H7 (cell line): ENCODE measurements around the gene DLX5. TPM values are rescaled to one million over a fixed set of nuclear protein-coding genes. Genes with fewer than 3 reads are reported as not detected.
"Not testable (repeated sequence)": the region's sequence is repeated elsewhere in the genome, so short reads cannot be mapped to it uniquely, and the experiment has no call there.

Experiments used
- DNase-seq: peaks from one replicate; pipeline ENCODE4 v3.0.0; 2012
- H3K27me3 ChIP-seq: 2 replicates; pipeline ENCODE4 v1.6.0; 2011; ENCODE audit warnings: mild to moderate bottlenecking, low read length; ENCODE audit not compliant: control insufficient read depth, insufficient read depth
- H3K36me3 ChIP-seq: replicated peaks from 2 replicates; pipeline ENCODE4 v1.5.1; 2011; ENCODE audit warnings: low read length; ENCODE audit not compliant: control insufficient read depth, insufficient read depth
- H3K4me3 ChIP-seq: 2 replicates; pipeline ENCODE4 v1.5.1; 2011; ENCODE audit warnings: low read depth, mild to moderate bottlenecking, control low read depth, low read length, moderate library complexity; ENCODE audit not compliant: insufficient read depth
- total RNA-seq: library from RNA; depleted of rRNA; stranded (reverse); fragments of >200 nt; shearing (Covaris generic); gene quantifications from 2 replicates; pipeline ENCODE4 v1.2.3, GENCODE V29; 2014; rRNA removed

DLX5 gene
- not detected in 2 replicates for total RNA-seq

GRCh38 chr7:97024209-97025129 lies at the start of gene DLX5:
Gene DLX5, minus strand, starts transcription at chr7:97024831. Its CDS starts 208 bp downstream, at chr7:97024623.
- peak; percentile 86 for DNase-seq
- Histone ChIP-seq H3K27me3 (peaks cover 83% of the 10 kb centered on the region), H3K36me3 (no peaks in the 10 kb centered on the region), H3K4me3 (peak within 1 kb of the TSS; percentile 13; the same call in 1 of the 2 replicates)

GRCh38 chr7:97072025-97072424 lies 47.4 kb upstream of the DLX5 start:
- H3K36me3 ChIP-seq, H3K4me3 ChIP-seq, H3K27me3 ChIP-seq, DNase-seq: not testable (repeated sequence)

- Histone ChIP-seq H3K36me3 (no peaks in the 10 kb centered on the region), H3K27me3 (no peaks in the 10 kb centered on the region), H3K4me3 (no peak overlapping the region)
- peak; percentile 71 for DNase-seq
Observed at GRCh38 chr7:97064972-97065587, 40.4 kb upstream of the DLX5 start.

- H3K27me3 ChIP-seq: no peaks in the 10 kb centered on the region
- H3K36me3 ChIP-seq: no peaks in the 10 kb centered on the region
- no peak for DNase-seq
- no peak overlapping the region for H3K4me3 ChIP-seq
Observed at GRCh38 chr7:97064020-97064419, 39.4 kb upstream of the DLX5 start.

- Histone ChIP-seq H3K36me3 (no peaks in the 10 kb centered on the region), H3K27me3 (no peaks in the 10 kb centered on the region), H3K4me3 (no peak overlapping the region)
- no peak for DNase-seq
Observed at GRCh38 chr7:97043281-97043680, 18.6 kb upstream of the DLX5 start.

DNA sequence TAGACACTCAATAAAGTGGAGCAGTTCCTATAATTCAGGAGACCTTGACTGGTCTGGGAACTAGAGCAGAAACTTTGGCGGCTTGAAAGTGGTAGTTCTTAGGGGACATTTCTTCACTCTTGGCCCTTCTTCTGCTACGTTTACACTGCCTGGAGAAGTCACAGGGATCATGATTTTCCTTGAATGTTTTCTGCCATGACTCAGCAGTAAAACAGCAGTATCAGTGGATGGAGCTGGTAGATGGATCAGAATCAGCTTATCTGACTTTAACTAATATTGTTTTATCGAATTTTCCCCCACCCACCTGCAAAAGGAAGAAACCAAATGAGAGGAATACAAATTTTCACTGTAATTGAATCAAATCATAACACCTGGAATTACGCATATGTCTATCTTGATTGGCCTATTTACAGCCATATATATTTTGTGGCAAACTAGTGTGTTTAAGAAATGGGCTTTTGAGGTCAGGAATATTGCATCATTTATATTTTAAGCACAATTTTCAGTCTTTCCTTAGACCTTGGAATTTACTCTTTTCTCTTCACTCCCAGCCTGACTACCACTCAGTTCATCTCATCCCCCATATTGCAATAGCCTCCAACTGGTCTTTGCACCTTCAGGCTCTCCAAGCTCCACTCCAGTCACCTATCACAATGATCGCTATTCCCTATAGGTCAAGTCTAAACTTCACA lies 14.9 kb upstream of the DLX5 start:
- no peak for DNase-seq
- no peak overlapping the region for H3K4me3 ChIP-seq
- H3K36me3 ChIP-seq: no peaks in the 10 kb centered on the region

DNA sequence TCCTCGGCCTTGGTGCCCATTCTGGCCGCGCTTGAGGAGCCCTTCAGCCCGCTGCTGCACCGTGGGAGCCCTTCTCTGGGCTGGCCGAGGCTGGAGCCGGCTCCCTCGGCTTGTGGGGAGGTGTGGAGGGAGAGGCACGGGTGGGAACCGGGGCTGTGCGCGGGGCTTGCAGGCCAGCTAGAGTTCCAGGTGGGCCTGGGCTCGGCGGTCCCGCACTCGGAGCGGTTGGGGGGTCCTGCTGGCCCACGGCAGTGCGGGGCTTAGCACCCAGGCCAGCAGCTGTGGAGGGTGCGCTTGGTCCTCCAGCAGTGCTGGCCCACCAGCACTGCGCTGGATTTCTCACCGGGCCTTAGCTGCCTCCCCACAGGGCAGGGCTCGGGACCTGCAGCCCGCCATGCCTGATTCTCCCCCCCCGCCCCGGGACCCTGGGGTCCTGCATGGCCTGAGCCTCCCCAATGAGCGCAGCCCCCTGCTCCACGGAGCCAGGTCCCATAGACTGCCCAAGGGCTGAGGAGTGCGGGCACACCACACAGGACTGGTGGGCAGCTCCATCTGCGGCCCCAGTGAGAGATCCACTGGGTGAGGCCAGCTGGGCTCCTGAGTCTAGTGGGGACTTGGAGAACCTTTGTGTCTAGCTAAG lies 9.7 kb upstream of the DLX5 start:
- DNase-seq, H3K4me3 ChIP-seq, H3K36me3 ChIP-seq, H3K27me3 ChIP-seq: not testable (repeated sequence)

More for the DNA sequence above, 14.9 kb upstream of the DLX5 start:
- no peaks in the 10 kb centered on the region for H3K27me3 ChIP-seq

DNA sequence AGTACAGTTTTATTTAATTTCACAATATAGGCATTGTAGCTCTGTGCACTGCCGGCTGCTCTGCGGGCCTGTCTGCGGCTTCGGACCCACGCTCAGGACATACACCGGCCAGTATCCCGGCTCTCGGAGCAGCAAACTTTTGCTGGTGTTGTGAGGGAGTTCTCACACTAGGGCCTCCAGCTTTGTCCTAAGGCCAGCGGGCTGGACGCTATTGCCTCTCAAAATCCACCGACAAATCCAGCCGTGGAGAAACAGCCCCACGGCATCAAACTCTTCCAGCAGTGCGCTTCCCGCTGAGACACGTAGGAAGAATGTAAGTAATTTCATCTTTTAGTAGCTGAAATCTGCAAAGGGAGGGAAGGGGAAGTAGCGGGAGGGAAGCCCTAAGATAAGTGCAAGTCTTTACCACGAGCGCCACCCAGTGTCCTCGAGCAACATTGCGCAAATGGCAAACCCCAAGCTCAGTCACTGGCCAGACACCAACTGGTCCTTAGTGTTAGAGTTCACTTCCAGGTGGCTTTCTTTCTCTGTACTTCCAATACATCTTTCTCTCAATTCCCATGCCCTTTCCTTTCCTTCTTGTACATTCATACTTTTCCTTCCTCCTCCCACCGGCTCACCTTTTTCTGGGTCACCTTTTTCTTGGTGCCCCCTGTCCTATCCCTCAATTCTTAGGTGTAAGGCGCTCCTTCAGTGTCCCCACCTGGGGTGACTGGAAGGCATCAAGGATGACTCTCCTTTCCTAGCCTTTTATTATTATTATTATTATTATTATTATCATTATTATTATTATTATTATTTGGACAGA lies 3.0 kb upstream of the DLX5 start:
- Histone ChIP-seq H3K4me3 (peak overlapping the region; percentile 2; the same call in 1 of the 2 replicates), H3K36me3 (no peaks in the 10 kb centered on the region), H3K27me3 (peaks cover 53% of the 10 kb centered on the region)
- DNase-seq: peak; percentile 85

DNA sequence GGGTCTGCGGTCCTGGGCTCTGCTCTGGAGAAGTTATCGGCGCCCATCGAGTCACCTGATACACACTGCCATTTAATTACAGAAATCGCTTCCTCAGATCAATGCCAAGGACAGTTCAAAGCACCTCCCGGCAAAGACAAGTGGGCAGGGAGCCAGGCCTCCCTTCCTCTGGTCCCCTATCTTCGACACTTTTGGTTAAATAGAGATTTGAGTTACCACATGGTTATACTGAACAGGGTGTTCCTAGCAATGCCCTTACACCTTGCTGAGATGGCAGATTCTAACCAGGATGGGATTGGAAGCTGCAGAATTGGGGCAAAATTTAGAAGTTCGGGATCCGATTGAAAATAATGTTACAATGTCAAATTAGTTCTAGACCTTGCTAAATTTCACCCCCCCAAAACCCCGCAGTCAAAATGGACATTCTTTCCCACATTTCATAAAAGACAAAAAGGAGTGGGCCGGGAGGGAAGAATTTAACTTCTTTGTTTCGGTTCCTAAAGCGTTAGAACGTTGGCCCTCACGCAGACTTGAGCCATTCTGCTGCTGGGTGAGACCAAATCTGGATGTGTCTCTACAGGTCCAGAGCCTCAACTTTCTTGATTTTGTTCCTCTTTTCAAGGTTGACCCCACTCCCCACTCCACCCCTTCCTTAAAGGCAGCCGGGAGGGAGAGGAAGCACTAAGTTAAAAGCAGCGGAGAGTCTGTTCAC lies 2.2 kb upstream of the DLX5 start:
- no peak overlapping the region for H3K4me3 ChIP-seq

GRCh38 chr7:97025983-97026714 lies 1.5 kb upstream of the DLX5 start:
- no peaks in the 10 kb centered on the region for H3K36me3 ChIP-seq
- H3K27me3 ChIP-seq: peaks cover 68% of the 10 kb centered on the region
- H3K4me3 ChIP-seq: no peak overlapping the region
- DNase-seq: peak; percentile 46

More for the DNA sequence above, 2.2 kb upstream of the DLX5 start:
- Histone ChIP-seq H3K36me3 (no peaks in the 10 kb centered on the region), H3K27me3 (peaks cover 60% of the 10 kb centered on the region)
- no peak for DNase-seq

GRCh38 chr7:97025130-97025499 lies 484 bp upstream of the DLX5 start:
- DNase-seq: peak; percentile 54
- Histone ChIP-seq H3K27me3 (peaks cover 77% of the 10 kb centered on the region), H3K4me3 (no peak overlapping the region), H3K36me3 (no peaks in the 10 kb centered on the region)

DNA sequence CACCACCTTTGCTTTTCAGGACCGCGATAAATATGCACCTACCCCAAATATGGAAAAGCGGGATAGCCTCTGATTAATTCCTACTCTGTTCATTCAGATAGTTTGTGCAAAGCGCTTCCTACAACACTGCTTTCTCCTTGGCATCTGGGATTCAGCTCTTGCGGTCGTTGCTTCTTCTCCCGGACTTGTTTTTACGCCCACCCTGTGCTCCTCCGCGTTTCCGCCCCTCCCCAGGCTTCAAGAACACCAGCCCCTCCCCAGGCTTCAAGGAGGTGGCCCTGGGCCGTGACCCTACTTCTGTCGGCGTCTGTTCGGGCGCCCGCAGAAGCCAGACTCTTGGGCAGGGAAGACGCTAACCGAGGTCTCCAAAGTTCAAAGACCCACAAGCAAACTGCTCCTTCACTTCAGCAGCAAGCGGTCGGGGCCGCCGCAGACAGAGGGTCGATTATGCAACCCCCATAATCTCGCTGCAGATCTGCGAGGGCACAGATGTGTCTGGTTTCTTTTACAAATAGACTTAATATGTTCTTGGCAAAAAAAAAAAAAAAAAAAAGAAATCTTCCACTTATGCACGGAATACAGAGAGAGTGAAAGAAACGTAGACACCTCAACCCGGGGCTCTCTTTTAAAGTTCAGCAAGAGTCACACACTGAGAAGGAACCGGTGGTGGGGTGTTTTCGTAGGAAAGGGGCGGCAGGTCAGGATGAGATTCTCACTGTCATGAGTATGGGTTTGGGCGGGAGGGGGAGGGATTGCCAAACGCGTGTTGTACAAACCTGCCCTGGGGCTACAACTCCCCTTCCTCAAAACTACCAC lies 1.9 kb downstream of the DLX5 start:
- Histone ChIP-seq H3K36me3 (no peaks in the 10 kb centered on the region), H3K27me3 (peaks cover 99% of the 10 kb centered on the region), H3K4me3 (no peak overlapping the region)
- DNase-seq: peak; percentile 59
